HG03039 (cell line): ENCODE results near the gene PRSS33.

Experiments
- ATAC-seq: cut with Tn5 transposase; IDR thresholded peaks from one replicate; pipeline ENCODE4 v1.9.1; 2021; ENCODE audit warnings: mild to moderate bottlenecking, moderate library complexity; ENCODE audit not compliant: unreplicated experiment

PRSS33 gene

GRCh38 chr16:2821487-2822157 is 34.3 kb upstream of the PRSS33 start:
- no peak for ATAC-seq

- no peak for ATAC-seq
Measured at GRCh38 chr16:2820836-2821486, 33.6 kb upstream of the PRSS33 start.

- no peak for ATAC-seq
Measured at GRCh38 chr16:2819939-2820835, 32.8 kb upstream of the PRSS33 start.

GRCh38 chr16:2819179-2819938 is 32.0 kb upstream of the PRSS33 start:
- ATAC-seq: no peak

- ATAC-seq: no peak
Measured at GRCh38 chr16:2818272-2818876, 31.0 kb upstream of the PRSS33 start.

- no peak for ATAC-seq
Measured at GRCh38 chr16:2817340-2818271, 30.2 kb upstream of the PRSS33 start.

- ATAC-seq: no peak
Measured at GRCh38 chr16:2816751-2817339, 29.5 kb upstream of the PRSS33 start, which contains the start of gene PRSS21. Gene PRSS21 (plus strand): TSS chr16:2817237. CDS start chr16:2817269, 32 bp downstream.

GRCh38 chr16:2815299-2815771 is 28.0 kb upstream of the PRSS33 start:
- no peak for ATAC-seq

- ATAC-seq: no peak
Measured at GRCh38 chr16:2814551-2815298, 27.4 kb upstream of the PRSS33 start.

GRCh38 chr16:2813771-2814221 is 26.4 kb upstream of the PRSS33 start:
- ATAC-seq: no peak

- ATAC-seq: no peak
Measured at GRCh38 chr16:2811703-2812471, 24.5 kb upstream of the PRSS33 start.

GRCh38 chr16:2810651-2811050 is 23.3 kb upstream of the PRSS33 start:
- ATAC-seq: no peak

- ATAC-seq: no peak
Measured at GRCh38 chr16:2809149-2809760, 21.9 kb upstream of the PRSS33 start.

GRCh38 chr16:2808181-2808580 is 20.8 kb upstream of the PRSS33 start:
- no peak for ATAC-seq

GRCh38 chr16:2806286-2806685 is 18.9 kb upstream of the PRSS33 start:
- ATAC-seq: no peak

- ATAC-seq: no peak
Measured at GRCh38 chr16:2804728-2805127, 17.4 kb upstream of the PRSS33 start.
